Activated CD8-positive, alpha-beta T cell treated with anti-CD3 and anti-CD28 coated beads, Interleukin-2, amount 10 ng/mL, durations not matched to agents 7 days and 5 days (primary cell): ENCODE results near the gene CYP26B1. TPM values are rescaled to one million over a fixed set of nuclear protein-coding genes. Genes with fewer than 3 reads are reported as not detected.

Experiments used
- ATAC-seq: fragments of 150-1000 bp; cut with Tn5 transposase; one replicate; pipeline ENCODE4 v1.10.0; 2021; ENCODE audit warnings: moderate library complexity
- CTCF ChIA-PET: fragments of 350-600 bp; sonication (Branson Sonifier 250); formaldehyde crosslinking; loops from one replicate; lab custom pipeline; 2021; ENCODE audit warnings: antibody characterized with exemption; lab: Charles Lee
- POLR2A ChIA-PET: fragments of 350-600 bp; sonication (Branson Sonifier 250); formaldehyde crosslinking; loops from one replicate; lab custom pipeline; 2021; ENCODE audit warnings: antibody characterized with exemption; lab: Charles Lee
- DNase-seq: peaks from one replicate; pipeline ENCODE4 v3.0.0-alpha.2; 2020
- H3K27ac Mint-ChIP-seq: one replicate; pipeline ENCODE4 v1.8.0; 2021; ENCODE audit warnings: mild to moderate bottlenecking, mixed read lengths
- H3K27me3 Mint-ChIP-seq: one replicate; pipeline ENCODE4 v1.8.0; 2021; ENCODE audit warnings: low read depth, mixed read lengths
- H3K36me3 Mint-ChIP-seq: one replicate; pipeline ENCODE4 v1.8.0; 2021; ENCODE audit warnings: low read depth, mixed read lengths
- H3K4me1 Mint-ChIP-seq: one replicate; pipeline ENCODE4 v1.8.0; 2021; ENCODE audit warnings: low read depth, mixed read lengths
- H3K4me3 Mint-ChIP-seq: one replicate; pipeline ENCODE4 v1.8.0; 2021; ENCODE audit warnings: mild to moderate bottlenecking, mixed read lengths
- H3K9me3 Mint-ChIP-seq: one replicate; pipeline ENCODE4 v1.8.0; 2022; ENCODE audit warnings: mixed read lengths; ENCODE audit not compliant: insufficient read depth
- total RNA-seq, 2 experiments: library from RNA; stranded (reverse); gene quantifications; one replicate each; pipeline ENCODE4 v1.2.3, GENCODE V29; 2021

Gene CYP26B1
- total RNA-seq, 2 experiments from 2014 or later: not detected

- Mint-ChIP-seq H3K27me3 (peaks cover 45% of the 10 kb centered on the region), H3K27ac (no peak overlapping the region), H3K4me3 (no peak overlapping the region), H3K9me3 (no peaks in the 10 kb centered on the region), H3K4me1 (peaks cover 15% of the 10 kb centered on the region), H3K36me3 (no peaks in the 10 kb centered on the region)
- no peak for DNase-seq
- ChIA-PET CTCF (interaction anchor here (1.2 kb wide), 2 partner anchors 230 to 608 kb away, joined by 3 to 4 read pairs; no protein-coding TSS in a partner anchor), POLR2A (no interaction called here)
- ATAC-seq: no peak
These were observed 6.3 kb upstream of the CYP26B1 start for GRCh38 chr2:72153924-72154323.

GRCh38 chr2:72153026-72153791 lies 5.5 kb upstream of the CYP26B1 start:
- H3K27me3 Mint-ChIP-seq: peaks cover 48% of the 10 kb centered on the region
- H3K36me3 Mint-ChIP-seq: no peaks in the 10 kb centered on the region
- ATAC-seq (no peak), DNase-seq (no peak)
- no peaks in the 10 kb centered on the region for H3K9me3 Mint-ChIP-seq
- H3K4me1 Mint-ChIP-seq: peaks cover 18% of the 10 kb centered on the region
- no peak overlapping the region for H3K27ac Mint-ChIP-seq
- ChIA-PET CTCF (interaction anchor here (1.2 to 1.7 kb wide), 2 partner anchors 229 to 230 kb away, joined by 3 to 7 read pairs; no protein-coding TSS in a partner anchor), POLR2A (no interaction called here)
- H3K4me3 Mint-ChIP-seq: no peak overlapping the region

DNA sequence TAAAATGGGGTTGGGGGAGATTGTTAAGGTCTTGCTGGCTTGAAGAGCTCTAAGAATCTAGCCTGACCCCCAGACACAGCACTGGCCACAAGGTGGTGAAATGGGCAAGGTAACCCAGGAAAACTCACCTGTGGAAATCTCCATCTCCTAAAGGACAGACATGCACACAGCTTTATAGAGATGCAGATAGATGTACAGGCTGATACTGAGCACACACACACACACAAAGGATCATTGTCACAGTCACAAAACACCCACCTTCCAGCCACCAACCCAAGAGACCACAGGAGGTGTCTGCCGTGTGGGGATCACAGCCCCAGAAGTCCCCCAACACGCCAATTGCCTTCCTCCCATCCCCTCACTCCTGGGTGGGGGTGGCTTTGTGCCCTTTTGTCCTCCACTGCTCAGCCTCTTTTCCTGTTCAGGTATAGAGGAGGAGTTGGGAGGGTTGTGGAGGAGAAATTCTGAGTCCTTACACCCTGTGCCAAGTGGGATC lies 3.2 kb upstream of the CYP26B1 start:
- no peak overlapping the region for H3K4me3 Mint-ChIP-seq
- H3K36me3 Mint-ChIP-seq: peaks cover 7% of the 10 kb centered on the region
- DNase-seq: no peak
- CTCF ChIA-PET: interaction anchor here (1.1 to 3.9 kb wide), 7 partner anchors 227 to 625 kb away, joined by 3 to 35 read pairs (median 5); no protein-coding TSS in a partner anchor
- POLR2A ChIA-PET: no interaction called here
- no peaks in the 10 kb centered on the region for H3K9me3 Mint-ChIP-seq
- peaks cover 30% of the 10 kb centered on the region for H3K4me1 Mint-ChIP-seq
- peaks cover 58% of the 10 kb centered on the region for H3K27me3 Mint-ChIP-seq
- no peak for ATAC-seq
- H3K27ac Mint-ChIP-seq: no peak overlapping the region

GRCh38 chr2:72150157-72150860 lies 2.6 kb upstream of the CYP26B1 start:
- ATAC-seq: peak; percentile 63
- Mint-ChIP-seq H3K9me3 (no peaks in the 10 kb centered on the region), H3K4me1 (peaks cover 35% of the 10 kb centered on the region), H3K27me3 (peaks cover 63% of the 10 kb centered on the region), H3K4me3 (peak overlapping the region; percentile 29), H3K27ac (no peak overlapping the region), H3K36me3 (peaks cover 7% of the 10 kb centered on the region)
- DNase-seq: peak; percentile 71
- POLR2A ChIA-PET: no interaction called here
- CTCF ChIA-PET: interaction anchor here (0.6 to 3.9 kb wide), 12 partner anchors 10 to 850 kb away, joined by 3 to 35 read pairs (median 4); no protein-coding TSS in a partner anchor

GRCh38 chr2:72149556-72150156 lies 2.0 kb upstream of the CYP26B1 start:
- ChIA-PET POLR2A (no interaction called here), CTCF (interaction anchor here (0.6 to 3.9 kb wide), 12 partner anchors 10 to 850 kb away, joined by 3 to 35 read pairs (median 4); no protein-coding TSS in a partner anchor)
- peaks cover 38% of the 10 kb centered on the region for H3K4me1 Mint-ChIP-seq
- DNase-seq (no peak), ATAC-seq (no peak)
- H3K27ac Mint-ChIP-seq: no peak overlapping the region
- peaks cover 67% of the 10 kb centered on the region for H3K27me3 Mint-ChIP-seq
- peak overlapping the region; percentile 29 for H3K4me3 Mint-ChIP-seq
- no peaks in the 10 kb centered on the region for H3K9me3 Mint-ChIP-seq
- H3K36me3 Mint-ChIP-seq: peaks cover 7% of the 10 kb centered on the region

GRCh38 chr2:72148837-72149555 lies 1.3 kb upstream of the CYP26B1 start:
- Mint-ChIP-seq H3K4me1 (peaks cover 38% of the 10 kb centered on the region), H3K27me3 (peaks cover 69% of the 10 kb centered on the region), H3K9me3 (no peaks in the 10 kb centered on the region), H3K4me3 (peak overlapping the region; percentile 35), H3K27ac (peak overlapping the region; percentile 37), H3K36me3 (peaks cover 7% of the 10 kb centered on the region)
- ATAC-seq (peak; percentile 24), DNase-seq (peak; percentile 35)
- POLR2A ChIA-PET: no interaction called here
- CTCF ChIA-PET: interaction anchor here (1.3 to 3.9 kb wide), 2 partner anchors 199 to 225 kb away, joined by 5 to 35 read pairs; no protein-coding TSS in a partner anchor

- Mint-ChIP-seq H3K27ac (peak overlapping the region; percentile 50), H3K4me3 (peak overlapping the region; percentile 35), H3K9me3 (no peaks in the 10 kb centered on the region), H3K4me1 (peaks cover 38% of the 10 kb centered on the region), H3K36me3 (peaks cover 7% of the 10 kb centered on the region), H3K27me3 (peaks cover 75% of the 10 kb centered on the region)
- POLR2A ChIA-PET: no interaction called here
- ATAC-seq (no peak), DNase-seq (no peak)
- CTCF ChIA-PET: interaction anchor here (3.9 kb wide), 1 partner anchor 225 kb away, joined by 35 read pairs; no protein-coding TSS in a partner anchor
These were observed 558 bp upstream of the CYP26B1 start for GRCh38 chr2:72148003-72148836.

- H3K27ac Mint-ChIP-seq: peak overlapping the region; percentile 64
- peaks cover 38% of the 10 kb centered on the region for H3K4me1 Mint-ChIP-seq
- H3K36me3 Mint-ChIP-seq: peaks cover 7% of the 10 kb centered on the region
- H3K27me3 Mint-ChIP-seq: peaks cover 75% of the 10 kb centered on the region
- ChIA-PET POLR2A (no interaction called here), CTCF (no interaction called here)
- ATAC-seq: no peak
- peak; percentile 19 for DNase-seq
- no peaks in the 10 kb centered on the region for H3K9me3 Mint-ChIP-seq
- H3K4me3 Mint-ChIP-seq: no peak overlapping the region
These were observed 1.0 kb downstream of the CYP26B1 start for GRCh38 chr2:72146347-72147302.

GRCh38 chr2:72145658-72146329 lies 1.9 kb downstream of the CYP26B1 start:
- peaks cover 67% of the 10 kb centered on the region for H3K27me3 Mint-ChIP-seq
- no peak for ATAC-seq
- ChIA-PET POLR2A (no interaction called here), CTCF (no interaction called here)
- H3K4me1 Mint-ChIP-seq: peaks cover 38% of the 10 kb centered on the region
- no peak overlapping the region for H3K27ac Mint-ChIP-seq
- peak overlapping the region; percentile 15 for H3K4me3 Mint-ChIP-seq
- DNase-seq: peak; percentile 16
- H3K36me3 Mint-ChIP-seq: peaks cover 7% of the 10 kb centered on the region
- H3K9me3 Mint-ChIP-seq: no peaks in the 10 kb centered on the region
